T47D (cell line): Measurements from ENCODE around the gene NKAIN2.

Source experiments
- DNase-seq, 2 experiments: peaks; one replicate each; pipeline versions ENCODE4 v3.0.0 to v3.0.0-alpha.2; 2011 to 2012; ENCODE audit warnings: low read depth in 1 of 2, low spot score in 1 of 2
- JUND ChIP-seq: IDR thresholded peaks from 2 replicates; pipeline ENCODE4 v1.6.1; 2012; ENCODE audit warnings: low read depth
- in situ Hi-C: cut with HindIII; loops from 2 replicates; pipeline ENCODE4 v1.10.0; 2016; ENCODE audit warnings: low sequenced_read_pairs, low pct_unique_long_range_greater_than_20kb

NKAIN2 gene

GRCh38 chr6:123794799-123795198, 8.9 kb upstream of the NKAIN2 start:
- no peak for DNase-seq
- in situ Hi-C loops = no loop called here
- TF ChIP-seq JUND = no peak

GRCh38 chr6:123801067-123801466, 2.6 kb upstream of the NKAIN2 start:
- in situ Hi-C loops = no loop called here
- no peak for TF ChIP-seq JUND
- no peak for DNase-seq

- DNase-seq = peak in 1 of 2 experiments; percentile 18
- no peak for TF ChIP-seq JUND
- in situ Hi-C loops = no loop called here
These were observed 1.3 kb upstream of the NKAIN2 start for GRCh38 chr6:123802351-123802696.

- TF ChIP-seq JUND = no peak
- peak; percentile 74 to 86 for DNase-seq
- in situ Hi-C loops = no loop called here
These were observed 765 bp upstream of the NKAIN2 start for GRCh38 chr6:123802697-123803503.

GRCh38 chr6:123804014-123804786, 535 bp downstream of the NKAIN2 start:
- no peak for TF ChIP-seq JUND
- no peak for DNase-seq
- in situ Hi-C loops = no loop called here

- in situ Hi-C loops = no loop called here
- DNase-seq = no peak
- TF ChIP-seq JUND = no peak
These were observed 1.3 kb downstream of the NKAIN2 start for GRCh38 chr6:123804787-123805540.

GRCh38 chr6:123805921-123806320, 2.3 kb downstream of the NKAIN2 start:
- no peak for TF ChIP-seq JUND
- in situ Hi-C loops = no loop called here
- no peak for DNase-seq

GRCh38 chr6:123806561-123806960, 2.9 kb downstream of the NKAIN2 start:
- in situ Hi-C loops = no loop called here
- no peak for TF ChIP-seq JUND
- no peak for DNase-seq

GRCh38 chr6:123808556-123808955, 4.9 kb downstream of the NKAIN2 start:
- no peak for TF ChIP-seq JUND
- in situ Hi-C loops = no loop called here
- DNase-seq = no peak

GRCh38 chr6:123810214-123810613, 6.5 kb downstream of the NKAIN2 start:
- in situ Hi-C loops = no loop called here
- DNase-seq = no peak
- TF ChIP-seq JUND = no peak

GRCh38 chr6:123810948-123811347, 7.3 kb downstream of the NKAIN2 start:
- no peak for DNase-seq
- no peak for TF ChIP-seq JUND
- in situ Hi-C loops = no loop called here

- in situ Hi-C loops = no loop called here
- TF ChIP-seq JUND = no peak
- no peak for DNase-seq
These were observed 7.7 kb downstream of the NKAIN2 start for GRCh38 chr6:123811378-123811777.

GRCh38 chr6:123812621-123813020, 9.0 kb downstream of the NKAIN2 start:
- DNase-seq = no peak
- no peak for TF ChIP-seq JUND
- in situ Hi-C loops = no loop called here
